DOHH2 (cell line): ENCODE data around the gene TRIM37.
"Not testable (repeated sequence)": the region's sequence is repeated elsewhere in the genome, so short reads cannot be mapped to it uniquely, and the experiment has no call there.

ENCODE experiments used
- EZH2phosphoT487 ChIP-seq: fragments of 200-600 bp; sonication (generic); IDR thresholded peaks from 2 replicates; pipeline ENCODE4 v1.6.1; 2017; ENCODE audit warnings: borderline replicate concordance, mild to moderate bottlenecking, antibody characterized with exemption, low read length, moderate library complexity, mixed read lengths
- TF ChIP-seq, protein P1 (sequence below): fragments of 200-600 bp; sonication (generic); IDR thresholded peaks from one replicate; pipeline ENCODE4 v1.5.1; 2014; ENCODE audit warnings: antibody characterized with exemption, mild to moderate bottlenecking, low read depth, low read length; ENCODE audit not compliant: poor library complexity, severe bottlenecking

DNA sequence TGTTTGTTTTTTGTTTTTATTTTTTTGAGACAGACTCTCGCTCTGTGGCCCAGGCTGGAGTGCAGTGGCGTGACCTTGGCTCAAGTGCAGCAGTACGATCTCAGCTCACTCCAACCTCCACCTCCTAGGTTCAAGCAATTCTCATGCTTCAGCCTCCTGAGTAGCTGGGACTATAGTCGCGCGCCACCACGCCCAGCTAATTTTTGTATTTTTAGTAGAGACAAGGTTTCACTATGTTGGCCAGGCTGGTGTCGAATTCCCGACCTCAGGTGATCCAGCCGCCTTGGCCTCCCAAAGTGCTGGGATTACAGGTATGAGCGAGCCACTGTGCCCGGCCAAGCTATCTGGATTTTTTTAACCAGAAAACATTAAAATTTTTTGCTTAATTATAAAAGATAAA is 16.1 kb downstream of the TRIM37 start:
- TF ChIP-seq, protein P1, sequence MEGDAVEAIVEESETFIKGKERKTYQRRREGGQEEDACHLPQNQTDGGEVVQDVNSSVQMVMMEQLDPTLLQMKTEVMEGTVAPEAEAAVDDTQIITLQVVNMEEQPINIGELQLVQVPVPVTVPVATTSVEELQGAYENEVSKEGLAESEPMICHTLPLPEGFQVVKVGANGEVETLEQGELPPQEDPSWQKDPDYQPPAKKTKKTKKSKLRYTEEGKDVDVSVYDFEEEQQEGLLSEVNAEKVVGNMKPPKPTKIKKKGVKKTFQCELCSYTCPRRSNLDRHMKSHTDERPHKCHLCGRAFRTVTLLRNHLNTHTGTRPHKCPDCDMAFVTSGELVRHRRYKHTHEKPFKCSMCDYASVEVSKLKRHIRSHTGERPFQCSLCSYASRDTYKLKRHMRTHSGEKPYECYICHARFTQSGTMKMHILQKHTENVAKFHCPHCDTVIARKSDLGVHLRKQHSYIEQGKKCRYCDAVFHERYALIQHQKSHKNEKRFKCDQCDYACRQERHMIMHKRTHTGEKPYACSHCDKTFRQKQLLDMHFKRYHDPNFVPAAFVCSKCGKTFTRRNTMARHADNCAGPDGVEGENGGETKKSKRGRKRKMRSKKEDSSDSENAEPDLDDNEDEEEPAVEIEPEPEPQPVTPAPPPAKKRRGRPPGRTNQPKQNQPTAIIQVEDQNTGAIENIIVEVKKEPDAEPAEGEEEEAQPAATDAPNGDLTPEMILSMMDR: not testable (repeated sequence)
- TF ChIP-seq EZH2phosphoT487: not testable (repeated sequence)
